Measurements from ENCODE around the gene GPD1.

The GPD1 gene

DNA sequence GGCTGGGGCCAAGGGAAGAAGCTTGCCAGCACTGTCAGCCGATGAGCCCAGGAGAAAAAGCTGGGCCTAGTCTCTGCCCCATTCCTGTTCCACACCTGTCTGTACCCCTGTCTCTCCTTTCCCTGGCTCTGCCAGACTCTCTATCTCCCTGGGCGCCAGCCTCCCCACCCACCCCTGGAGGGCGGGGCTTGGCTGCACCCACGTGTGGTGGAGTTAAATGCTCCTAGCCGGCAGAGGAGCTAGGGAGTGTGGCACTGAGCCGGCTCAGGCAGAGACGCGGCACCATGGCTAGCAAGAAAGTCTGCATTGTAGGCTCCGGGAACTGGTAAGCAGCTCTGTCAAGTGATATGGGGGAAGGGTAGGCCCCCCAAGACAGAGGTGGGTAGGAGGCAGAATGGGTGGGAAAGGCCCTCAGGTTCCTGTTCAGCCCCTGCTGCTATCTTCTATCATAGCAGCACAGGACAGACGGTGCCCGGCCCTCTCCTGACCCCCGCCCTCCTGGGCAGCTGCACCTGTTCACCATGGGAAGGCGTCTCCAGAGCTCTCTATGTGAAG, at the start of gene GPD1:
TSS of gene GPD1 (plus strand) at position 242 of the 555 bp plus-strand sequence. CDS start at position 285, 43 bp downstream.
- DNase-seq, result peak; percentile 90

DNA sequence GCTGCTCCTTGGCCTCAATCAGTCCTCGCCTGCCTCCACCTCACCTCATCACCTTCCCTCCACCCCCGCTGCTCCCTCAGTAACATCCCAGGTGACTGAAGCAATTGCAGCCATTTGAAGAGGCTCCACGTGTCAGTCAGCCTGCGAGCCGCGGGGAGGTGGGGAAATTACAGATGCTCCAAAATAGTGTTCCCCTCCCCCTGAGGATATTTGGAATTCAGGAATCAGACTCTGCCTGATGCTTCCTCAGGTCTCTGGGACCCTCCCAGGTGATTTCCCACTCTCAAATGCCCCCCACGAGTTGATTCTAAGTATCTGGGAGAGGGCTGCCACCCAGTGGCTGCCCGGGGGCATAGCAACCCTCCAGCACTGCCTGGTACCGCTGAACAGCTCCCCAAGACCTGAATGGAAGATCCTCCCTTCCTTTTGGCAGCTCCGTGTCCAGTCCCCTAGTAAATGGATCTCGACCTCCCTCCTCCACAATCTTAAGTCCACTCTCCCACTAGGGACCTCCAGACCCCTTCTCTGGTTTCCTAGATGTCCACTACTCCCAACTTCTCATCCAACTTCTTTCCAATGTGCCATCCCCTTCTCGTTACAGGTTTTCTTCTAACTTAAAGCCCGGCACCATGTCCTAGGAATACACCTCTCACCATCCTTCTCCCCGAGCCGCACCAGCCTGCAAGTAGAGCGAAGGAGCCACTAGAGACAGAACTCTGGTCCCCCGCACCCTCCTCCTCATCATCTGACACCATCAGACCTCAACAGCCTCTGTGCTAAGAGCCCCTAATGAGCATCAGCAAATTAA, 47.8 kb upstream of the GPD1 start:
- peak; percentile 83 for DNase-seq

DNA sequence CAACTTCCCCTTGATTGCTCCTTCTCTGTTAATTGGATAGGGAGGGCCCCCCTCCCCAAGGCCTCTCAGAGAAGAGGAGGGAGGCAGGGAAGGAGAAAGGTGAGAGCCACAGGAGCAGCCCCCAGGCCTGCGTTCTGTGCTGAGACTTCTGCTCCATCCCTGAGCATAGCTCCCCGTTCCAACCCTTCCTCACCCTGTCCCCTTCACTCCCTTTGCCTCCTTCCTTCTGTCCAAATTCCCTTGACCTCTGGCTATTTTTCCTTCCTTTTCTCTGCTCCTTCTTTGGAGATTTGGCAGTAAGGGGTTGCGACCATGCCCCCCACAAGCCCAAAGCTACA, 47.2 kb upstream of the GPD1 start:
- DNase-seq, result no peak

DNA sequence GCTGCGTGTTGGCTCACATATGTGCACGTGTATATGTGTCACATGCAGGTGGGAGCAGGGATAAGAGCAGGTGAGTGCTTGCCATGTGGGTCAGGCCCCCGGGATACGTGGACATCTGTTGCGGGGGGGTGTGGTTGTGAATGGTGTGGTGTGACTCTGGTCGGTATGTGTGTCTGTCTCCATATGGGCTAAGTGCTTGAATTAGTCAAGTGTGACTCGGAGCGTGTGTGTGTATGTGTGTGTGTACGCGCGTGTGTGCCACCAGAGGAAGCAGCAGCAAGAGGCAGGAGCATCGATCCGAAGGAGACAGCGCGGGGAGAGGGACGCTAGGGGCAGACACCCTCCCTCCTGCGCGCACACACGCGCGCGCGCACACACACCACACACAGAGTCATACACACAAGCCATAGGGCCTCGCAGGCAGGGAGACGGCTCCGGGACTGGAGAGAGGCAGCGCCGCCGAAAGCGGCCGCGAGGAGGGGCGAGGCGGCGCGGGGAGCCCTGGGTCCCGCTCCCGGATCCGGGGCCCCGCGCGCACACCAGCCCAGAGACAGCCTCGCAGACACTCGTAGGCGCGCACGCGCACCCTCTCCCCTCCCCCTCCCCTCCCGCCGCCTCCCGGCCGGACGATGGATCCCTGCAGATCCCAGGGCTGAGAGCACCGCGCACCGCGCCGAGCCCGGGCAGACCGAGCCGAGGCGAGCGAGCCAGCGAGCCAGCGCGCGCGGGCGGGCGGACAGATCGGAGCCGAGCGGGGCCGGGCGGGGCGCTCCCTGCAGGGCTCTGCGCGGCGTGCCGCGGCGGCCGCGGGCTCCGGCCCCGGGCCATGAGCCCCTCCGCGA, 46.6 kb upstream of the GPD1 start, which contains the start of gene ASIC1:
TSS of gene ASIC1 (plus strand) at position 597 of the 842 bp plus-strand sequence. CDS start 1,171 bp downstream, outside the sequence.
- DNase-seq, result peak; percentile 82

DNA sequence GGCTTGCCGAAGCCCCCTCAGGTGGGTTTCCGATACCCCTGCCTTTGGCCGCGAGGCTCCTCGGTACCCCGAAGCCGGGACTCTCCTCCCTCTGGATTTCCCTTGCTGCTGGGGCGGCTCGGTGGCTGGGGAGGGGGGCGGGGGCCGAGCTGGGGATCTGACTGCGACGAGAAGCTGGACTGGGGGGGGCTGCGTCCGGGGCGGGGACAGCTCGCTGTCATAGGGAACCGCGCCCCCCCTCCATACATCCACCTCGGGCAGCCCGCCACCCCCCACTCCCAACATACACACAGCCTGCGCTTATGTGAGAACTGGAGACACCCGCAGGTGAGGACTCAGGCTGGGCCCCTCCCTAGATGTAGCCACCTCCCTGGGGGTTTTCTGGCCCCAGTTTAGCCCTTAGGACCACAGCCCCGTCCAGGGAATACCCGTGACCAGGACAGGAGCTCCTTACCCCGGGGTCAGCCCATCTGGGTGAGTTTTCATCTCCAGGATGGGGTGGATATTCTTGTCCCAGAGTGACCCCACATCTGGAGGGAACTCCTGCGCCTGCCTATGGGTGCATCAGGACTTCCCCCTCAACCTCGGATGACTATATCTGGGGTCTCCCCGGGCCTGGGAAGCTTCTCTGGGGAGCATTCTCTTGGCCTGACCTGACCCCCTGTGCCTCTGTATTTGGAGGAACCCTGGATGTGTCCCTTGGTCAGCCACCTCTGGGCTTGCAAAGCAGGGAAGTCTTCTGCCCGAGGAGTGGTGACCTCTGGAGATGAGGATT, 45.7 kb upstream of the GPD1 start:
- peak; percentile 41 for DNase-seq

DNA sequence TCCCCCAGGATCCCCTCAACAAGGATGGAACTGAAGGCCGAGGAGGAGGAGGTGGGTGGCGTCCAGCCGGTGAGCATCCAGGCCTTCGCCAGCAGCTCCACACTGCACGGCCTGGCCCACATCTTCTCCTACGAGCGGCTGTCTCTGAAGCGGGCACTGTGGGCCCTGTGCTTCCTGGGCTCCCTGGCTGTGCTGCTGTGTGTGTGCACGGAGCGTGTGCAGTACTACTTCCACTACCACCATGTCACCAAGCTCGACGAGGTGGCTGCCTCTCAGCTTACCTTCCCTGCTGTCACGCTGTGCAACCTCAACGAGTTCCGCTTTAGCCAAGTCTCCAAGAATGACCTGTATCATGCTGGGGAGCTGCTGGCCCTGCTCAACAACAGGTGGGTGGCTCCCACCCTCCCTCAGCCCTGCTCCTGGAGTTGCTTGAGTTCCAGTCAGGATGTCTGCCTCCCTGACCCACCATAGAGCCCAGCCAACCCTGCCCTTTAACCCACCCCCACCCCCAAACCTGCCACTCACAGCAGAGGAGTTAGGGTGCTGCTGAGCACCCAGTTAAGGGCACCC, 45.0 kb upstream of the GPD1 start:
- DNase-seq, result no peak

DNA sequence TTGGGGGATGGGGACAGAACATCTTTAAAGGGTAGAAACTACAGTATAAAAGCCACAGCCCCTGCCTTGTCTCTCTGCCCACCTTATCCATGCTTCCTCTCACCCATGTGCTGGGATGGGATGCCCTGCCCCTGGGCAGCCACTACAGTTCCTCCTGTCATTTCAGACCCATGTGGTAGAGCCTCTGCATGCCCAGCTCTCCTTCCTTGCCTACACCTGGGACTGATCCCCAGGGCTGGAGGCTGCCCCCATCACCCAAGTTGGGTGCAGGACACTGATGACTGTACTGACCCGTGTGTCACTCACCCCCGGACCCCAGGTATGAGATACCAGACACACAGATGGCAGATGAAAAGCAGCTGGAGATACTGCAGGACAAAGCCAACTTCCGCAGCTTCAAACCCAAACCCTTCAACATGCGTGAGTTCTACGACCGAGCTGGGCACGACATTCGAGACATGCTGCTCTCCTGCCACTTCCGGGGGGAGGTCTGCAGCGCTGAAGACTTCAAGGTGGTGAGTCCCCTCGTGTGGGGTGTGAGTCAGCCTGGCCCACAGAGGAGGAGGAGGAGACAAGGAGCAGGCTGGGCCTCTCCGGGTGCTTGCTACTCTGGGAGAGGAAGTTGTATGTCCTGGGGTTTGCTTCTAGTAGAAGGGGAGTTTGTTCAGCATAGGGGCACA, 44.2 kb upstream of the GPD1 start:
- DNase-seq, result no peak

DNA sequence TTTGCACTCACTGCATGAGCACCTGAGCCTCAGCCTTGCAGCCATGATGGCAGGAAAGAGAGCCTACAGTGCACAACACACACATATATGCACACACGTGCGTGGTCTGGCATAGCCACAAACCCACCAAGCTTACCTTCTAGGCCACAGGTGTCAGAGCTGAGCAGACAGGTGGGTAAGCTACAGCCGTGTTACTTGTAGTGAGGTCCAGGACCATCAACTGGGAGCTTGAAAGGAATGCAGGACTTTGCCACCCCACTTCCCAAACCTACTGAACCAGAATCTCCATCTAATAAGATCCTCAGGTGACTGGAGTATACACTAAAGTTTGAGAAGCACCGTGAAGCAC, 43.7 kb upstream of the GPD1 start:
- no peak for DNase-seq

DNA sequence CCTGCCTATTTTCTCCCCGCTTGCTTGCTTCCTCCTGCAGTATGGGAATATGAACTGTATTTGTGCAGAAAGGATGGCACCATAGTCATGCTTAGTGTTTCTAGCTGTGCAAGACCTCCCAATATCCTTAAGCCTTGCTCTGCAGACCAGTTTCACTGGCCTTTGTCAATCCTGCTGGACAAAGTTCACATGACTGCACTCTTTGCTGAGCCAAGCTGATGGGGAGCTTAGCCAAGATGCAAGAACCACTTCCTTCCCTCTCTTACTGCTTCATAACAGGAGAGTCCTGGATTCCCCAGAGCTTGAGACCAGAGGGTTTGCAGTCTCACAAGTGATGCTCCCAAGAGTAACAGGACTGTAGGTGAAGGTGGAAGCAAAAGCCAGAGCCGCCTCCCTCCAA, 42.6 kb upstream of the GPD1 start:
- DNase-seq, result no peak

DNA sequence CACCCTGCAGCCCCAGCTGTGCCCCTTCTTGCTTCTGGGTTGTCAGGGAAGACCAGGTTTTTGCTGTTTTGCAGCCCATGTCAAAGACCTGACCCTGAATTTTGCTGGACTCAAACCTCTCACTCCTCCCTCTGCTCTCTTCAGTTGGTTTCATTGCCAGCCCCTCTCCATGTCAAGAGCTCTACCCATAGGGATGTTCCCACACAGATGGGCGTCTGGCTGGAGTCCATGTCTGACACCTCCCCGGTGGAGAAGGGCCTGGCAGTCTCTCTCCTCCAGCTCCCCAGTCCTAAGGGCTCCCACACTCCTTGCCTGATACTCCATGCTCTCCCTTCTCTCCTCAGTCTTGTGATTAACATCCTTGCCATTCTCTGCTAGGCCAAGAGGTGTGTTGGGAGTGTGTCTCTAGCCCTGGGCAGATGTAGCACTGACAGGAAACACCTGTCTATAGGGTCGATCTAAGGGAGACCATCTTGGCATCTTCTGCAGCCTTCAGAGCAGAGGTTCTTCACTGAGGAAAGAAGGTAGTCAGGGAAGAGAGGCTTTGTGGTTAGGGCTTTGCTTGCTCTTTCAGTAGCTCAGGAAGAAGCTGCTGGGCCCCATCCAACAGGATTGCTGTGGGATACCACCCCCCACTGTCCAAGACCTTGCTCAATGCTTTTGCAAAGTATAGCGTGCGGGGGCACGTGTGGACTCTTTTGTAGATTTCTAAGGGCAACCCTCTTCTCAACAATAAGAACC, 41.7 kb upstream of the GPD1 start:
- DNase-seq, result no peak

DNA sequence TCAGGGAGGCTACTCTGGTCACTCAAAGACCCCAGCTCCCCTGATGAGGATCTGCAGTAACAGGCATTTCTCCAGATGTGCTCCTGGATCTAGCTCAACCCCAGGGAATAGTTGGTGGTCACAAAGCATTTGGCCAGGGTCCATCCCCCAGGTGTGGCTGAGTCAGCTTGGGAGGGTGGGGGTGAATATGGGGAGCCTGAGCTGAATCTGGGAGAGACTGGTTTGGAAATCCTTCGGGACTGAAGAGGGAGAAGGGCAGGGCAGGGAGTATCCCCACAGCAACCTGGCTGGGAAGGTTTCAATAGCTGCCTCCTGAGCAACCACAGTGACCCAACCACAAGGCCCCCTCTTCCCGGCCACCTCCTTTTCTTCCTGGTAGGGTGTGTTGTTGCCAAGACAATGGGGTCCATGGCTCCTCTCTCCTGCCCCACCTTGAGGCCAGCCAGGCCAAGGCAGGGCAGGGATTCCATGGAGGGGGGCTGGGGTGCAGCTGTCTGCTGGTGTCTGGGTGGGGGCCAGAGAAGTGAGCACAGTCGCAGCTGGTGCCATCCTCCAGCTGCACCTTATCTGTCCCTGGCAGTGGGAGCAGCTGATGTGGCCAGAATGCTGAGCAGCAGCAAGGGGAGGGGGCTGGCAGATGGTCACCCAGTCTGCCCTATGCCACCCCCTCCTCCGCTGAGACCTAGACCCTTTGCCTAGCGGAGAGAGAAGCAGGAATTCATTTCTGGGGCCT, 40.9 kb upstream of the GPD1 start:
- DNase-seq, result no peak

DNA sequence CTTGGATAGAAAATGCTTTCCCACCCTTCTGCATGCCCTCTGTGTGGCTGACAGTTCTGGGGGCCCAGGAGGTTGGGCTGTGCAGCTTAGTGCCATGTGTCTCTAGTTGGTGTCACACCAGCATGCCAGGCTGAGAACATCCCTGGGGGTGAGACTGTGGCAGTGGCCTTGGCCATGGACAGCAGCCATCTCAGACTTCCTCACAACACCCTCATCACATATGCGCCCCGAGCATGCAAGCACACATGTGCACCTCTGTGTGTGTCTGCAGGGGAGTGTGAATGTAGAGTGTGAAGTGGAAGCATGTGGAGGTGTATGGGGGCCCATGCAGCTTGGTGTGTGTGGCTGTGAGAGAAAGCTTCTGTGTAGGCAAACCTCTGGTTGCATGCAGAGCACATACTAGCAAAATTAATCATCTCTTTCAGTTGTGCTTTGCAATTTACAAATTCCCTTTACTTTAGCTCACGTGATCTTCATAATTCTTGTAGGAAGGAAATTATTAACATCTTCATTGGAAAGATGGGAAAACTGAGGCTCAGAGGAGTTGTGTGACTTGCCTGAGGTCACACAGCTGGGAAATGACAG, 38.0 kb upstream of the GPD1 start:
- no peak for DNase-seq

DNA sequence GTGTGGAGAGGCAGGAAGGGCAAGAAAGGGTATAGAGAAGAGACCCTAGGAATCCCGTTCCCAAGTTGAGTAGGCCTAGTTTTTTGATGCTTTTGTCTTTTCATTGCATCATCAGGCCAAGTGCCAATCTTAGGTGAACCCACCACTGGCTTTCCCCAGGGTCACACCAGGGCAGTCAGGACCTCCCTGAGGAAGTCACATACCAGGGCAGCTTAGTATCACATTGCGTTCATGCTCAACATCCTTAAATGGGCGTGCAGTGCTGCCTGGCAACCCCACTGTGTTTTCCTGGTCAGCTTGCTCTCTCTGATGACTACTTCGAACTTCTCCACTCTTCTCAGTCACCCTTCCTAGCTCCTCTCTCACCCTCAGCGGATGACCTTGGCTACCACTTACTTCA, 37.4 kb upstream of the GPD1 start:
- DNase-seq, result no peak

DNA sequence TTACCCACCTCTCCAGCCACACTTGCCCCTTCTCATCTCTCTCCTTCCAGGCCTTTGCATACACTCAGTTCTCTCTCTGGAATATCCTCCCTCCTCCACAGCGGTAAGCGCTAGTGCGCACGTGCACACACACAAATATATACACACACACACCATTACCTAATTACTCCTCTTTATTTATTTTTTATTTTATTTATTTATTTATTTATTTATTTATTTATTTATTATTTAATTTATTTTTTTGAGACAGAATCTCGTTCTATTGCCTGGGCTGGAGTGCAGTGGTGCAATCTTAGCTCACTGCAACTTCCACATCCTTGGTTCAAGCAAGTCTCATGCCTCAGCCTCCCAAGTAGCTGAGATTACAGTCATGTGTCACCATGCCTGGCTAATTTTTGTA, 34.7 kb upstream of the GPD1 start:
- no peak for DNase-seq

DNA sequence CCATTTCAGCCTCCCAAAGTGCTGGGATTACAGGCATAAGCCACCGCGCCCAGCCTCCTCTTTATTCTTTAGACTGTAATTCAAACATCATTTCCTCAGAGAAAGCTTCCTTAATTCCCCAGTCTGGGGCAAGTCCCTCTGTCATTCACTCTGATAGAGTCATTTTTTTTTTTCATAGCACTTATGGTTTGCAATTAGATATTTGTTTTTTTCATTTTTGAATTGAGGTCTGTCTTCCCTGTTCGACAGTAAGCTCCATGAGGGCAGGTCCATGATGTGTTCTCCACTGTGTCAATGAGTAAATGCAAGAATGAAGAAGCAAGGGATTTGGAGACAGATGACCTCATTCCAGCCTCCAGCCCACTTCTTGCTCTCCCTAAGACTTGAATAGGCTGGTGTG, 34.3 kb upstream of the GPD1 start:
- no peak for DNase-seq

DNA sequence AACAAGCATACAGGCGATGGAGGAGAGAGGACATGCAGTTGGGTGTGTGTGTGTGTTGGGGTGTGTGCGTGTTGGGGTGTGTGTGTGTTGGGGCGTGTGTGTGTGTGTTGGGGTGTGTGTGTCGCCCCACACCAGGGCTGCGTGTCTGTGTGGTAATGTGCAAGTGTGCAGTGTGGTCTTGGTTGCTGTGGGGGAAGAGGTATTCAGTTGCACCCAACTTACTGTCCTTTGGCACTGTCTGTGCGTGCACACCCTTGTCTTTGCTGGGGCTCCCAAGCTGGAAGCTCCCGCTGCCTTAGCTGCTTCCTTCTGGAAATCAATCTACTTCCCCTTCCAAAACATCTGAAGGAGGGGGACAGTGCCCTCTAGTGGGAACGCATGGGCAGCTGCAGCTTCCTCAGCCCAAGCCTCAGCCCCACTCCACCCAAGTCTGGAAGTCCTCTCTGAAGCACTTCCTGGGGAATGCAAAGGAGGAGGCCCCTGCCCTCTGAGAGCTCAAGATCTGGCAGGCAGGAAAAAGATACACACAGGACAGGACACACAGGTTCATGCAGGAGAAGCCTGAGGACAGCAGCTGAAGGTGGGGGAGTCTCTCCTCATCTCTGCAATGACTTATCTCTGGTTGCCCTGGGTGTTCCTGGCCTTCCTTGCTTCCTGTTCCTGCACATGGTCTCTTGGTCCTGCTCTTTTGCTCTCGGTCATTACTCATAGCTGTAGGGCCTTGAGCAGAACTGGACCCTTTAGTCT, 33.3 kb upstream of the GPD1 start:
- DNase-seq, result peak; percentile 86

DNA sequence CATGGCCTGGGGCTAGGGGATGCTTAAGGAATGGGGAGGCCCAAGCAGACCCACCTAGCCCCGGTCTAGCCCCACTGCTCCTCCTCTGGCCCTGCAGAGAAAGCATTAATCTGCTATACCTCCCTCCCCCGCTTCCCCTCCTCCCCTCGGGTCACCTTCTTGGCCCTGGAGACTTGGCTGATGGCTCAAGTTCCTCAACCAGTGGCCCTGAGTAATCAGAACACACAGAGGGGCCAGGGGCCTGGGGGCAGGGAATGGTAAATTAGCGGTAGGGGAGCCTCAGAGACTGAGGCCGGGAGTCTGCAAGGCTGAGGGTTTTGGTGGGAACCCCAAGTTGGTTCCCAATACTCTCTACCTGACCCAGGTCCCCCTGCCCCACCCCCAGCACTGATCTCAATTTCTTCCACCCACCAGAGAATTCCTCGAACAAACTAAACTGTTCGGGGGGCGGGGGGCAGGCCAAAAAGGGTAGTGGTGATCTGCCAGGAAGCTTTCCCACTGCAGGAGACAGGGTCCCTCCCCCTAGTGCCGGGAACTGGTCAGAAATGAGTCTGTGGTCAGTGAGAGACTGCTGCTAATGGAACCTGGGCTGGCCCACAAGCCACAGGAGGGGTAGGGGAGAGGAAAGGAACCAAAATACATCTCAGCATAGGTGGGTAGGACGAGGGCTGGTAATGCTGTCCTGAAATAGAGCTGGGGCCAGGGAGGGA, 31.5 kb upstream of the GPD1 start:
- DNase-seq, result no peak

DNA sequence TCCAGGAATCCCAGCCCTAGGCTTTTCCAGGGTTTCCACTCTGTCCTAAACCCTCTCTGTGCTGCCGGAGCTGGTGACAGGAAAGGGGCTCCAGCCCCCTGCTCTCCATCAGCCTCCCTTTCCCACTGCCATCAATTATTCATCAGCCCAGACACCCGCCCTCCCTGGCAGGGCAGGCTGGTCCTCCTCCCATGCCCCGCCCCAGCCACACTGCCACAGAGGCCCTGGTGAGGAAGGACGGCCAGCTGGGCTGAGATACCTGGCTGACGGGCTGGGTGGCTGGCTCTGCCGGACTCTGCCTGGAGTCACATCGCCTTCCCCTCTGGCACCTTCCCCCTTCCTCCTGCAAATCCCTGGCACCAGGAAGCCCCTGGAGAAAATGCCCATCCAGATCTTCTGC, 30.6 kb upstream of the GPD1 start:
- no peak for DNase-seq

DNA sequence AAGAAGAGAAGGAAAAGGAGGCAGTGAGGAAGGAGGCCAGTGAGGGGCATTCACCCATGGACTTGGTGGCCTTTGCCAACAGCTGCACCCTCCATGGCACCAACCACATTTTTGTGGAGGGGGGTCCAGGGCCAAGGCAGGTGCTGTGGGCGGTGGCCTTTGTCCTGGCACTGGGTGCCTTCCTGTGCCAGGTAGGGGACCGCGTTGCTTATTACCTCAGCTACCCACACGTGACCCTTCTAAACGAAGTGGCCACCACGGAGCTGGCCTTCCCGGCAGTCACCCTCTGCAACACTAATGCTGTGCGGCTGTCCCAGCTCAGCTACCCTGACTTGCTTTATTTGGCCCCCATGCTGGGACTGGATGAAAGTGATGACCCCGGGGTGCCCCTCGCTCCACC, 30.1 kb upstream of the GPD1 start:
- DNase-seq, result no peak
